H1 (cell line): Measurements from ENCODE around the gene SERPINB6. TPM values are rescaled to one million over a fixed set of nuclear protein-coding genes. Genes with fewer than 3 reads are reported as not detected.

ENCODE experiments used
- polyA plus RNA-seq, 7 experiments: library from polyadenylated mRNA; depleted of rRNA in 3 of 7; stranded (reverse) in 5 of 7; unstranded in 2 of 7; fragments of >200 nt in 5 of 7; fragments of 200-250 nt in 2 of 7; gene quantifications; 1 replicate in 5 of 7; 2 replicates in 1 of 7; 4 replicates in 1 of 7; pipeline versions ENCODE4 v1.2.1 to v1.2.3, GENCODE V29; 2011 to 2013; ENCODE audit warnings: missing spikeins in 2 of 7, mixed read lengths in 2 of 7
- total RNA-seq: library from RNA; stranded (reverse); fragmentation: NEBNext Ultra II Directional; extraction: Animal tissue kit (Norgen Biotek cat#: 25700); gene quantifications from 2 replicates; pipeline ENCODE4 v1.2.1, GENCODE V29; 2021
- TF ChIP-seq, protein P1 (sequence below): fragments of 300-600 bp; sonication (generic); IDR thresholded peaks from 2 replicates; pipeline ENCODE4 v1.7.1; 2012; ENCODE audit warnings: low read length, moderate library complexity, mild to moderate bottlenecking, inconsistent platforms; ENCODE audit not compliant: insufficient replicate concordance

The SERPINB6 gene
- total and polyA plus RNA-seq, 2 of the 8 experiments (the other 6 are each of a cell fraction or from before 2014, with no cell fraction given): 27.2 to 29.4 TPM

DNA sequence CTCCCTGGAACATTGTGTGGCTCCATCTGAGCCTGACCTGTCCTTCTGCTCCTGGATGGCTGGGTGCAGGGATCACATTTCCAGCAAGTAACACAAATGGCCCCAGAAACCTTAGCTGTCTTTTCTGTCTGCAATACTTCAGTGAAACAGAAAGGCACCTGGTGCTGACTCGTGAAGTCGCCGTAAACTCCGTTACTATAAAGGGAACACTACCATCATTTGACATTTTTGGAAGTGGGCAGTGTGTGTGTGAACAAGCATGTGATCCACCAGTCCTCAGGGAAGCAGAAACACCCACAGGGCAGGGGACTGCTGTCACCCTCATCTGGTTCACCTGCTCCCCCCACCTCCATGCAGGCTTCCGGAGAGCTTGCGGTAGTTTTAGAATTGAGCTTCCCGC, 23.9 kb downstream of the SERPINB6 start (continued):
- TF ChIP-seq, protein P1, sequence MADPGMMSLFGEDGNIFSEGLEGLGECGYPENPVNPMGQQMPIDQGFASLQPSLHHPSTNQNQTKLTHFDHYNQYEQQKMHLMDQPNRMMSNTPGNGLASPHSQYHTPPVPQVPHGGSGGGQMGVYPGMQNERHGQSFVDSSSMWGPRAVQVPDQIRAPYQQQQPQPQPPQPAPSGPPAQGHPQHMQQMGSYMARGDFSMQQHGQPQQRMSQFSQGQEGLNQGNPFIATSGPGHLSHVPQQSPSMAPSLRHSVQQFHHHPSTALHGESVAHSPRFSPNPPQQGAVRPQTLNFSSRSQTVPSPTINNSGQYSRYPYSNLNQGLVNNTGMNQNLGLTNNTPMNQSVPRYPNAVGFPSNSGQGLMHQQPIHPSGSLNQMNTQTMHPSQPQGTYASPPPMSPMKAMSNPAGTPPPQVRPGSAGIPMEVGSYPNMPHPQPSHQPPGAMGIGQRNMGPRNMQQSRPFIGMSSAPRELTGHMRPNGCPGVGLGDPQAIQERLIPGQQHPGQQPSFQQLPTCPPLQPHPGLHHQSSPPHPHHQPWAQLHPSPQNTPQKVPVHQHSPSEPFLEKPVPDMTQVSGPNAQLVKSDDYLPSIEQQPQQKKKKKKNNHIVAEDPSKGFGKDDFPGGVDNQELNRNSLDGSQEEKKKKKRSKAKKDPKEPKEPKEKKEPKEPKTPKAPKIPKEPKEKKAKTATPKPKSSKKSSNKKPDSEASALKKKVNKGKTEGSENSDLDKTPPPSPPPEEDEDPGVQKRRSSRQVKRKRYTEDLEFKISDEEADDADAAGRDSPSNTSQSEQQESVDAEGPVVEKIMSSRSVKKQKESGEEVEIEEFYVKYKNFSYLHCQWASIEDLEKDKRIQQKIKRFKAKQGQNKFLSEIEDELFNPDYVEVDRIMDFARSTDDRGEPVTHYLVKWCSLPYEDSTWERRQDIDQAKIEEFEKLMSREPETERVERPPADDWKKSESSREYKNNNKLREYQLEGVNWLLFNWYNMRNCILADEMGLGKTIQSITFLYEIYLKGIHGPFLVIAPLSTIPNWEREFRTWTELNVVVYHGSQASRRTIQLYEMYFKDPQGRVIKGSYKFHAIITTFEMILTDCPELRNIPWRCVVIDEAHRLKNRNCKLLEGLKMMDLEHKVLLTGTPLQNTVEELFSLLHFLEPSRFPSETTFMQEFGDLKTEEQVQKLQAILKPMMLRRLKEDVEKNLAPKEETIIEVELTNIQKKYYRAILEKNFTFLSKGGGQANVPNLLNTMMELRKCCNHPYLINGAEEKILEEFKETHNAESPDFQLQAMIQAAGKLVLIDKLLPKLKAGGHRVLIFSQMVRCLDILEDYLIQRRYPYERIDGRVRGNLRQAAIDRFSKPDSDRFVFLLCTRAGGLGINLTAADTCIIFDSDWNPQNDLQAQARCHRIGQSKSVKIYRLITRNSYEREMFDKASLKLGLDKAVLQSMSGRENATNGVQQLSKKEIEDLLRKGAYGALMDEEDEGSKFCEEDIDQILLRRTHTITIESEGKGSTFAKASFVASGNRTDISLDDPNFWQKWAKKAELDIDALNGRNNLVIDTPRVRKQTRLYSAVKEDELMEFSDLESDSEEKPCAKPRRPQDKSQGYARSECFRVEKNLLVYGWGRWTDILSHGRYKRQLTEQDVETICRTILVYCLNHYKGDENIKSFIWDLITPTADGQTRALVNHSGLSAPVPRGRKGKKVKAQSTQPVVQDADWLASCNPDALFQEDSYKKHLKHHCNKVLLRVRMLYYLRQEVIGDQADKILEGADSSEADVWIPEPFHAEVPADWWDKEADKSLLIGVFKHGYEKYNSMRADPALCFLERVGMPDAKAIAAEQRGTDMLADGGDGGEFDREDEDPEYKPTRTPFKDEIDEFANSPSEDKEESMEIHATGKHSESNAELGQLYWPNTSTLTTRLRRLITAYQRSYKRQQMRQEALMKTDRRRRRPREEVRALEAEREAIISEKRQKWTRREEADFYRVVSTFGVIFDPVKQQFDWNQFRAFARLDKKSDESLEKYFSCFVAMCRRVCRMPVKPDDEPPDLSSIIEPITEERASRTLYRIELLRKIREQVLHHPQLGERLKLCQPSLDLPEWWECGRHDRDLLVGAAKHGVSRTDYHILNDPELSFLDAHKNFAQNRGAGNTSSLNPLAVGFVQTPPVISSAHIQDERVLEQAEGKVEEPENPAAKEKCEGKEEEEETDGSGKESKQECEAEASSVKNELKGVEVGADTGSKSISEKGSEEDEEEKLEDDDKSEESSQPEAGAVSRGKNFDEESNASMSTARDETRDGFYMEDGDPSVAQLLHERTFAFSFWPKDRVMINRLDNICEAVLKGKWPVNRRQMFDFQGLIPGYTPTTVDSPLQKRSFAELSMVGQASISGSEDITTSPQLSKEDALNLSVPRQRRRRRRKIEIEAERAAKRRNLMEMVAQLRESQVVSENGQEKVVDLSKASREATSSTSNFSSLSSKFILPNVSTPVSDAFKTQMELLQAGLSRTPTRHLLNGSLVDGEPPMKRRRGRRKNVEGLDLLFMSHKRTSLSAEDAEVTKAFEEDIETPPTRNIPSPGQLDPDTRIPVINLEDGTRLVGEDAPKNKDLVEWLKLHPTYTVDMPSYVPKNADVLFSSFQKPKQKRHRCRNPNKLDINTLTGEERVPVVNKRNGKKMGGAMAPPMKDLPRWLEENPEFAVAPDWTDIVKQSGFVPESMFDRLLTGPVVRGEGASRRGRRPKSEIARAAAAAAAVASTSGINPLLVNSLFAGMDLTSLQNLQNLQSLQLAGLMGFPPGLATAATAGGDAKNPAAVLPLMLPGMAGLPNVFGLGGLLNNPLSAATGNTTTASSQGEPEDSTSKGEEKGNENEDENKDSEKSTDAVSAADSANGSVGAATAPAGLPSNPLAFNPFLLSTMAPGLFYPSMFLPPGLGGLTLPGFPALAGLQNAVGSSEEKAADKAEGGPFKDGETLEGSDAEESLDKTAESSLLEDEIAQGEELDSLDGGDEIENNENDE: no peak
